Measurements from ENCODE around the gene BCAN. TPM values are rescaled to one million over a fixed set of nuclear protein-coding genes. Genes with fewer than 3 reads are reported as not detected.

BCAN gene
- total RNA-seq, 1 donor from 2014 or later: not detected

- no peak for DNase-seq (ENCODE audit: extremely low read depth, low read depth, low spot score)
Observed at GRCh38 chr1:156694690-156694962, 52.7 kb downstream of the BCAN start.

DNA sequence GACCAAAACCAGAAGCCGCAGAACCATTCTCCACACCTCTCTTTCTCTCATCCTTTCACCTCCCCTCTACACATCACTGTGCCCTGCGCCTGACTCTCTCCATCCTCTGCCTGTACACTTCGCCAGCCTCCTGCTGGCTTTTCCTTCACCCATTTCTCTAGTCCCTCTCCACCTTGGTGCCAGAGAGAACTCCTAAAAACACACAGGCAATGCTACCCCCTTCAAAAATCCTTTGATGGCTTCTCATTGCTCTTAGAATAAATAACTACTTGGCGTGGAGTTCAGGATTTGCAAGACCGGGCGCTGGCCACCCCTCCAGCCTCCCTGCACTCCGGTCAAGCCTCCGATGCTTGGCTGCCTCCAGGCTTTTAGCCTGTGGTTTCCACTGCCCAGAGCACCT lies 54.8 kb downstream of the BCAN start:
- no peak for DNase-seq (ENCODE audit: extremely low read depth, low read depth, low spot score)

DNA sequence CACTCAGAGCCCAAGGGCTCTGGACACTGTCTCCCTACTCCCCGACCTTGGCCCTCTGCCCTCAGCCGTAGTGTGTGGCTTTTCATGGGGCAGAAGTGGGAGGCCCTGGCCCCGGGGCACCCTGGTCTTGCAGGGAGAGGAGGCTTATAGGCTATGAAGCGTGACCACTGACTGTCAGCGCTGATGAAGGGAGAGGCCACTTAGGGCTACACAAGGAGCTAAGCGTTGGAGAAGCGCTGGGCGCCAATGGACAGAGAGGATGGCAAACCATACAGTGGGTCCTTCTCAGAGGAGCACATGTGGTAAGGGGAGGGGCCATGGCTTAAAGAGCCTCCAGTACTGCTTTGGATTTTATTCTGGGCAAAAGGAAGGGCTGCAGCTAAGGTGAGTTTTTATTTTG lies 55.6 kb downstream of the BCAN start:
- no peak for DNase-seq (ENCODE audit: extremely low read depth, low read depth, low spot score)

DNA sequence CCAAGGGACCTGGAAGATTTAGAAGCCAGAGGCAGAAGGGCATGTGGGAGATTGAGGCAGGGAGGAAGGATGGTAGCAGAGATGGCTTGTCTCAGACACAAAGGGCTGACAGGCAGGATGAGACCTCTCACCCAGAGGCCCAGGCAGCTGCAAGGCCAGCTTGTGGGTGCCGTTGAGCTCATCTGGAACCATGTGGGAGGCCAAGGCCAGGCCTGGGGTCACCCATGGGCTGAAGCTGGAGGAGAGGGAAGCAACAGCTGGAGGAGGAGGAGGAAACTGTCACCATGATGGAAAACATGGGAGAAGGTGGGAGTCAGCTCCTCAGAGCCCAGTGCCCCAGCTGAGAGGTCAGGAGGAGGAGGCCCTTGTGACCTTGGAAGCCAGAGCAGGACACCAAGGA lies 57.1 kb downstream of the BCAN start:
- DNase-seq (ENCODE audit: extremely low read depth, low read depth, low spot score): no peak

GRCh38 chr1:156700736-156701531 lies 59.0 kb downstream of the BCAN start:
- DNase-seq (ENCODE audit: extremely low read depth, low read depth, low spot score): no peak

DNA sequence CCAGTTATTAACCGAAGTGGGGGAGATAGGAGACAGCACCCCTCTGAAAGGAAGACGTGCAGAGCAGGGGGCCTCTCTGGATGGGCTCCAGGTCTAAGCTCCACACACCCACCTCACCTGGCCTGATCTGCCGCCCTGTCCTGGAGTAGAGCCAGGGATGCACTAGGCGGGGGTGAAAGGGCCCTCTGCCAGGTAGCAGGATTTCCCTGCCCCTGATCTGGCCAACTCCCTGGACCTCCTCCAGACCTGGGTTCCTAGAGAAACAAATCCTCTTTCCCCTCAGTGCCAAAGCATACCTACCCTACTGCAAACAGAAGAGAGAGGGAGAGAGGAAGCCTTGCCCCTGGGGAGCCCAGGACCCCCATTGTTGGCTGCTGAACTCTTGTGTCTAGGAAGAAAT lies 61.4 kb downstream of the BCAN start:
- DNase-seq (ENCODE audit: extremely low read depth, low read depth, low spot score): no peak

GRCh38 chr1:156703741-156704140 lies 61.8 kb downstream of the BCAN start:
- DNase-seq (ENCODE audit: extremely low read depth, low read depth, low spot score): no peak

DNA sequence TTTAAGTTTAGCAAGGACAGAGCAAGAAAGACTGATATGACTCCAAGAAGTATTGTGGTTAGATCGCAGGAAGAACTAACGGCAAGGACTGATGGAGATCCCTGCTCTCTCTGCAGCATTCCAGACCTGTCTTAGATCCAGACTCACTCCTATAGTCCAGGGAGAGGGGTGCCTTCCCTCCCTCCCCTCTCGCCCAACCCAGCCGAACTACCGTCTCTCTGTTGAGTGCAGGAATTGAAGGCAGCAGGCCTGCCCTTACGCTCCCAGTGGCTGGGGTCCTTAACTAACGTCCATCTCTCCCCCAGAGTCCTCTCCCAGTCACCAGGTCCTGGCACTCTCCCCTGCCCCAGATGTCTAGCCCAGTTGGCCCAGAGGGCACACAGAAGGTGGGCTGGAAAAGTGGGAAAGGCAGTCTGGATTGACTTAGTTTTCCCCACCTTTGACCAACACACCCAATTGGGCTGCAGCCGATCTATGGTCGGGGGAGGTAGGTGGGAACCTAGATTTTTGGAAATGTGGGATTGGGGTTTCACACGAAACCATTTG lies 62.3 kb downstream of the BCAN start:
- DNase-seq (ENCODE audit: extremely low read depth, low read depth, low spot score): no peak

DNA sequence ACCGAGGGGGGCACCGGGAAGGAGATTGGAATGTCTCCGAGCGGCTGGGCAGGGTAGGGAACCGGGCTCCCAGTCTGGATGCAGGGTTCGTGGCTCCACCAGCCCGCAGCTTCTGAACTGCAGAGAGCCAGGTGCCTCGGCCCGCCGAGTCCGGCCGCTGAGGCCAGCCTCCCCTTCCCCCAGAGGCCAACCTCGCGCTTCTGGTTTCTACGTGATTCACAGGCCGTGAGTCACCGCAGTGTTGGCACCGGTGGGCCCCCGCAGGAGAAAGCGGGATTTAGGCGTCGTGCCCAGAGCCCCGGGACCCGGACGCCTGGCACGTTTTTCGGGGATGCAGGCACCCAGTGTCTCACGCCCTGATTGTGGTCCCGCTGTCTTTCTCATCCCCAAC lies 63.0 kb downstream of the BCAN start:
- DNase-seq (ENCODE audit: extremely low read depth, low read depth, low spot score): no peak

DNA sequence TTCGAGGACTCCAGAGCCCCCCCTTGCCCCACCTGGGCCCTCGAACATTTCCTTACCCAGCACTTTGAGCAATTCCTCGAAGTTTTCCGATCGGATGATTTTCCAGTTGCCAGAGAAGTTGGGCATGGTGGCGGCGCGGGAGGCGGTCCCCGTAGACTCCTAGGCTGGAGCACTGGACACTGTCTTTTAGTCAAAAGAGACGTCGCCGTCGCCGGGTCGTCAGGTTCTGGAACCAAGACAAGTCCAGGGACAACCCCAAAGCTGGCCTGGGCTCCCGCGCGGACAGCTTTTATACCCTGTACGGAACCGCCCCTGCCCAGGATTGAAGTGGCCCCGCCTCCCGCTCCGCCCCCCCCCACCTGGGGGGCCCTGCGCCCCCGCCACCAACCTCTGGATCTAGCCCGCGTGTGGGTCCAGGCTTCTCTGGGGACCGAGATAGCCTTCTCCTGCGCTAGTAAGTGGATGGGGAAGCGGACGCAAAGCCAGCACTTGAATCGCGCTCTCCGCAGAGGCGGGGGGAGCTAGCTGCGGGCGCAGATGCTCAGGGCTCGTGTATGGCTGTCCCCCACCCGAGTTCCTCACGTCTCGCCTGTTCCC lies 63.5 kb downstream of the BCAN start, which contains the start of gene CRABP2:
TSS of gene CRABP2 (minus strand) at position 263 of the 597 bp plus-strand sequence. CDS start at position 126, 137 bp downstream.
- no peak for DNase-seq (ENCODE audit: extremely low read depth, low read depth, low spot score)

GRCh38 chr1:156705918-156706656 lies 64.2 kb downstream of the BCAN start:
- DNase-seq (ENCODE audit: extremely low read depth, low read depth, low spot score): no peak

DNA sequence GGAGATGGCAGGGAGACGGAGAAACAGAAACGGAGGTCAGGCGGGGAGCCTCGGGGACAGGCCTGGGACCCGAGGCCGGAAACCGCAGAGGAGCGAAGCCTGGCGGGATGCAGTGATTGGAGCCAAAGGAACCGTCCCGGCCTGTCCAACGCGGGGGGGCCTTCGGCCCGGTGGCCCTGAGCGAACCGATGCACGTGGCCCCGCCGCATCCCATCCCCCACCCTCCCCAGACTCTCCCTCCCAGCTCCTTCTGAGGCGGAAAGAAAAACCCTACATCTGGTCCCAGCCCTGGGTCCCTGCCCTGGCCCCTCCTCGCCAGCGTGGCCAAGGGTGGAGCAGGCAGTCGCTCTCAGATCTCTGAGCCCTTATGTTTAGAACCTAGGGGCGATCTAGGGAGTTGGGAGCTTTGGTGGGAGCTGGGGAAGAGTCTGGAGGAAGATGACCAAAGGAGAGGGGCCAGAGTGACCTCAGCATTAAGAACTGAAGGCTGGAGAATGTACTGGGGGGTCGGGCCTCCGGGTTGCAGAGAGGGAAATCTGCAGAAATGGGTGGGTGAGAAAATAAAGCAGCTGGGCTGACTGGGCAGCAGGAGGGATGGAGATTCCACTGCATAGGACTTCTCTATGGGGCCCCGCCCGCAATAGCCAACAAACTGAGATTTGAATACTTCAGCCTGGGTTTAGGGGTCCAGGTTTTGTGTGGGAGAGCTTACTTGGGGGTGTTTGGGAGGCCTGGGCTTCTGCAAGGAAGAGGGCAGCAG lies 64.9 kb downstream of the BCAN start:
- DNase-seq (ENCODE audit: extremely low read depth, low read depth, low spot score): no peak

- DNase-seq (ENCODE audit: extremely low read depth, low read depth, low spot score): no peak
Observed at GRCh38 chr1:156707417-156708217, 65.7 kb downstream of the BCAN start.

DNA sequence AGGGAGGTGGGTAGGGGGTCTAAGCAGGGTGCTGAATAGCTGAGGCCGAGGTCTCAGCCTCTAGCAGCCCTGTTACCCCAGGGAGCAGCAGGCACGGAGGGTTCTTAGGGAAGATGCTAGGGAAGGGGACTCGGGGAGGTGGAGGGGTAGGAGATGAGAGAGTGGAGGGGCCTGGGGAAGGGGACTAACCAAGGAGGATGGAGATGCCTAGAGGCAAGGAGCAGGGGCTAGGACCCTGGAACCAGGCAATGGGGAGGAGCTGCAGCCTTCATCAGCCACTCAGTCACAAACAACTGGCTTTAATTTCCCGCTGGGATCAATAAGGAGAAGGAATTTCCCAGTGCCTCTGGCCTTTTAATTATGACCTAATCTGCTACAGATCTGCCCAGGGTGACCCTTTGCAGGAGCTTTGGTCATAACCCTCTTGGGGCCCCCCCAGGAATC lies 66.3 kb downstream of the BCAN start:
- DNase-seq (ENCODE audit: extremely low read depth, low read depth, low spot score): no peak

GRCh38 chr1:156709031-156709430 lies 67.1 kb downstream of the BCAN start:
- DNase-seq (ENCODE audit: extremely low read depth, low read depth, low spot score): no peak

Other genes with a start within 250 kb of the BCAN start
- gene MEF2D, start 141.3 kb upstream of the BCAN start, total RNA-seq: 41.5 and 67.0 TPM in 2 replicates
- gene IQGAP3, start 69.6 kb upstream of the BCAN start, total RNA-seq: 5.7 and 14.5 TPM in 2 replicates
- not detected in 2 replicates for gene TTC24, start 62.4 kb upstream of the BCAN start, total RNA-seq
- gene NAXE, start 50.3 kb upstream of the BCAN start, total RNA-seq: 55.4 and 76.2 TPM in 2 replicates
- gene GPATCH4, start 40.6 kb upstream of the BCAN start, total RNA-seq: 10.8 and 36.9 TPM in 2 replicates
- not detected in 2 replicates for gene HAPLN2, start 22.7 kb upstream of the BCAN start, total RNA-seq
- gene NES, start 35.3 kb downstream of the BCAN start, total RNA-seq: 250 and 276 TPM in 2 replicates
- 0.35 and 0.63 TPM in 2 replicates for gene CRABP2, start 63.5 kb downstream of the BCAN start, total RNA-seq
- 8.8 and 9.5 TPM in 2 replicates for gene METTL25B, start 86.4 kb downstream of the BCAN start, total RNA-seq
- gene ISG20L2, start 86.6 kb downstream of the BCAN start, total RNA-seq: 18.6 and 19.5 TPM in 2 replicates
- 48.3 and 79.0 TPM in 2 replicates for gene MRPL24, start 99.0 kb downstream of the BCAN start, total RNA-seq
- gene HDGF, start 109.6 kb downstream of the BCAN start, total RNA-seq: 169 and 184 TPM in 2 replicates
- 51.5 and 55.0 TPM in 2 replicates for gene PRCC, start 125.4 kb downstream of the BCAN start, total RNA-seq
- 0.44 and 0.82 TPM in 2 replicates for gene SH2D2A, start 174.7 kb downstream of the BCAN start, total RNA-seq
- gene INSRR, start 217.0 kb downstream of the BCAN start, total RNA-seq: not detected in 2 replicates
- gene NTRK1, start 218.7 kb downstream of the BCAN start, total RNA-seq: 0.41 TPM in 1 of 2 replicates, not detected in the other